SIG-M5 treated with dmso at 0.1 percent for 504 hours (cell line): ENCODE results near the gene HIP1R.
A peak's percentile ranks its signal among the peaks of the same experiment; 100 is the strongest.
"Not testable (repeated sequence)": the region's sequence is repeated elsewhere in the genome, so short reads cannot be mapped to it uniquely, and the experiment has no call there.

Experiments
- DNase-seq: peaks from one replicate; lab custom pipeline; 2025; ENCODE audit not compliant: unreplicated experiment; lab: John Stamatoyannopoulos, UW

HIP1R gene

GRCh38 chr12:122874081-122874480 lies 38.8 kb downstream of the HIP1R start:
- DNase-seq = no peak

- DNase-seq = no peak
These were observed 40.4 kb downstream of the HIP1R start for GRCh38 chr12:122875590-122876220.

- DNase-seq = not testable (repeated sequence)
These were observed 41.0 kb downstream of the HIP1R start for GRCh38 chr12:122876281-122876680.

GRCh38 chr12:122876731-122877130 lies 41.5 kb downstream of the HIP1R start:
- DNase-seq = no peak

GRCh38 chr12:122878780-122879612 lies 43.7 kb downstream of the HIP1R start:
- no peak for DNase-seq

GRCh38 chr12:122880155-122880667 lies 45.0 kb downstream of the HIP1R start:
- DNase-seq = no peak

- DNase-seq = no peak
These were observed 45.4 kb downstream of the HIP1R start for GRCh38 chr12:122880668-122881067.

GRCh38 chr12:122882908-122883558 lies 47.8 kb downstream of the HIP1R start:
- DNase-seq = no peak

- DNase-seq = no peak
These were observed 49.0 kb downstream of the HIP1R start for GRCh38 chr12:122884091-122884826.

GRCh38 chr12:122884860-122885259 lies 49.6 kb downstream of the HIP1R start:
- DNase-seq = no peak

GRCh38 chr12:122886161-122886560 lies 50.9 kb downstream of the HIP1R start:
- DNase-seq = no peak

- peak; percentile 26 for DNase-seq
These were observed 51.9 kb downstream of the HIP1R start for GRCh38 chr12:122886851-122887818.

GRCh38 chr12:122887819-122888212 lies 52.6 kb downstream of the HIP1R start:
- no peak for DNase-seq

- peak; percentile 97 for DNase-seq
These were observed 53.0 kb downstream of the HIP1R start for GRCh38 chr12:122888232-122888752.

GRCh38 chr12:122889761-122890520 lies 54.7 kb downstream of the HIP1R start:
- DNase-seq = no peak

GRCh38 chr12:122891661-122892525 lies 56.6 kb downstream of the HIP1R start:
- DNase-seq = peak; percentile 79

GRCh38 chr12:122892724-122893123 lies 57.5 kb downstream of the HIP1R start:
- not testable (repeated sequence) for DNase-seq
